Mesenchymal stem cell (in vitro differentiated cells and primary cell): ENCODE results near the gene ZNF524.

ENCODE experiments used
- DNase-seq: peaks from one replicate; pipeline ENCODE4 v3.0.0-alpha.2; 2013
- H2AFZ ChIP-seq: one replicate; pipeline ENCODE4 v1.6.1; 2013; ENCODE audit warnings: low read depth, mild to moderate bottlenecking, control low read depth, inconsistent platforms, low read length, moderate library complexity
- H2AK5ac ChIP-seq: 2 replicates; pipeline ENCODE4 v1.6.1; 2013; ENCODE audit warnings: low read length, moderate library complexity, mild to moderate bottlenecking, inconsistent platforms; ENCODE audit not compliant: severe bottlenecking
- H2BK120ac ChIP-seq: one replicate; pipeline ENCODE4 v1.6.1; 2013; ENCODE audit warnings: low read depth, mild to moderate bottlenecking, inconsistent platforms, low read length, moderate library complexity
- H2BK12ac ChIP-seq, 2 experiments: one replicate each; pipeline ENCODE4 v1.6.1; 2013; ENCODE audit warnings: inconsistent platforms in 2 of 2, low read length in 2 of 2, mild to moderate bottlenecking in 2 of 2, moderate library complexity in 2 of 2, control low read depth in 1 of 2
- H2BK15ac ChIP-seq: one replicate; pipeline ENCODE4 v1.6.1; 2013; ENCODE audit warnings: mild to moderate bottlenecking, low read depth, inconsistent platforms; ENCODE audit not compliant: poor library complexity, severe bottlenecking
- H2BK5ac ChIP-seq: 2 replicates; pipeline ENCODE4 v1.6.1; 2013; ENCODE audit warnings: low read depth, mild to moderate bottlenecking, low read length, control low read depth, inconsistent platforms; ENCODE audit not compliant: poor library complexity, severe bottlenecking
- H3K14ac ChIP-seq, 2 experiments: one replicate each; pipeline ENCODE4 v1.6.1; 2013; ENCODE audit warnings: inconsistent platforms in 2 of 2, low read length in 2 of 2, control low read depth in 1 of 2, mild to moderate bottlenecking in 1 of 2, moderate library complexity in 1 of 2
- H3K18ac ChIP-seq, 2 experiments: one replicate each; pipeline ENCODE4 v1.6.1; 2013; ENCODE audit warnings: inconsistent platforms in 2 of 2, low read length in 2 of 2, control low read depth in 1 of 2, low read depth in 1 of 2, mild to moderate bottlenecking in 1 of 2
- H3K23ac ChIP-seq, 2 experiments: one replicate each; pipeline ENCODE4 v1.6.1; 2013; ENCODE audit warnings: inconsistent platforms in 2 of 2, low read length in 2 of 2, mild to moderate bottlenecking in 2 of 2, moderate library complexity in 2 of 2, control low read depth in 1 of 2
- H3K27ac ChIP-seq: 2 replicates; pipeline ENCODE4 v1.5.1; 2013; ENCODE audit warnings: mild to moderate bottlenecking, moderate library complexity, low read length, control low read depth, inconsistent platforms; ENCODE audit not compliant: poor library complexity, severe bottlenecking
- H3K27me3 ChIP-seq, 2 experiments: 2 replicates each; pipeline versions ENCODE4 v1.6.1 to v1.7.0; 2013; ENCODE audit warnings: low read length in 2 of 2, mild to moderate bottlenecking in 2 of 2, moderate library complexity in 2 of 2, control low read depth in 1 of 2, inconsistent platforms in 1 of 2; ENCODE audit not compliant: control insufficient read depth in 1 of 2, insufficient read depth in 1 of 2
- H3K36me3 ChIP-seq, 2 experiments: 2 replicates each; pipeline versions ENCODE4 v1.6.1 to v1.7.0; 2013; ENCODE audit warnings: low read length in 2 of 2, control low read depth in 1 of 2, inconsistent platforms in 1 of 2, low read depth in 1 of 2, mild to moderate bottlenecking in 1 of 2; ENCODE audit not compliant: insufficient read depth in 2 of 2, control insufficient read depth in 1 of 2
- H3K4ac ChIP-seq, 2 experiments: one replicate each; pipeline ENCODE4 v1.6.1; 2013; ENCODE audit warnings: inconsistent platforms in 2 of 2, low read length in 2 of 2, mild to moderate bottlenecking in 2 of 2, moderate library complexity in 2 of 2, control low read depth in 1 of 2, low read depth in 1 of 2
- H3K4me1 ChIP-seq: 2 replicates; pipeline ENCODE4 v1.6.1; 2013; ENCODE audit warnings: low read depth, low read length, control low read depth; ENCODE audit not compliant: control insufficient read depth, insufficient read depth
- H3K4me2 ChIP-seq: 2 replicates; pipeline ENCODE4 v1.6.1; 2013; ENCODE audit warnings: low read length, mild to moderate bottlenecking, inconsistent platforms; ENCODE audit not compliant: poor library complexity, severe bottlenecking
- H3K4me3 ChIP-seq, 2 experiments: 2 replicates each; pipeline versions ENCODE4 v1.5.1 to v1.7.0; 2013; ENCODE audit warnings: low read length in 2 of 2, mild to moderate bottlenecking in 2 of 2, control low read depth in 1 of 2, low read depth in 1 of 2; ENCODE audit not compliant: insufficient read depth in 1 of 2
- H3K79me1 ChIP-seq: replicated peaks from 2 replicates; pipeline ENCODE4 v1.6.1; 2013; ENCODE audit warnings: mild to moderate bottlenecking, control low read depth, low read length, inconsistent platforms; ENCODE audit not compliant: poor library complexity, severe bottlenecking
- H3K9ac ChIP-seq: 2 replicates; pipeline ENCODE4 v1.7.0; 2013; ENCODE audit warnings: mild to moderate bottlenecking, low read length, moderate library complexity
- H3K9me3 ChIP-seq: 2 replicates; pipeline ENCODE4 v1.7.0; 2013; ENCODE audit warnings: mild to moderate bottlenecking, low read length; ENCODE audit not compliant: control insufficient read depth
- H4K8ac ChIP-seq: one replicate; pipeline ENCODE4 v1.6.1; 2013; ENCODE audit warnings: inconsistent platforms, mild to moderate bottlenecking, low read length, moderate library complexity
- H4K91ac ChIP-seq: one replicate; pipeline ENCODE4 v1.6.1; 2013; ENCODE audit warnings: mild to moderate bottlenecking, low read length, inconsistent platforms
- WGBS: methylation state at CpG from one replicate; pipeline ENCODE4 v1.1.7; 2013; ENCODE audit warnings: mixed read lengths; 5-methylcytosine and 5-hydroxymethylcytosine counted together

Gene ZNF524

GRCh38 chr19:55618426-55618825, 18.3 kb downstream of the ZNF524 start:
- WGBS: 82% methylated on average over 4 of the region's 7 CpGs
- H3K36me3 ChIP-seq: peaks cover 31 to 72% of the 10 kb centered on the region in 2 experiments
- H2AK5ac ChIP-seq: no peak overlapping the region
- no peak overlapping the region for H3K27ac ChIP-seq
- no peak overlapping the region for H2BK15ac ChIP-seq
- no peak overlapping the region for H3K4ac ChIP-seq
- H4K91ac ChIP-seq: no peak overlapping the region
- no peak overlapping the region for H2BK5ac ChIP-seq
- peaks cover 7% of the 10 kb centered on the region for H3K4me1 ChIP-seq
- H3K9me3 ChIP-seq: no peaks in the 10 kb centered on the region
- no peak overlapping the region for H2BK12ac ChIP-seq
- no peak overlapping the region for H3K4me3 ChIP-seq
- no peak for DNase-seq
- no peak overlapping the region for H3K18ac ChIP-seq
- no peak overlapping the region for H2BK120ac ChIP-seq
- H3K79me1 ChIP-seq: peaks cover 41% of the 10 kb centered on the region
- no peak overlapping the region for H4K8ac ChIP-seq
- no peak overlapping the region for H2AFZ ChIP-seq
- H3K14ac ChIP-seq: no peak overlapping the region
- no peak overlapping the region for H3K23ac ChIP-seq
- no peak overlapping the region for H3K9ac ChIP-seq
- H3K4me2 ChIP-seq: no peak overlapping the region
- H3K27me3 ChIP-seq: no peaks in the 10 kb centered on the region

DNA sequence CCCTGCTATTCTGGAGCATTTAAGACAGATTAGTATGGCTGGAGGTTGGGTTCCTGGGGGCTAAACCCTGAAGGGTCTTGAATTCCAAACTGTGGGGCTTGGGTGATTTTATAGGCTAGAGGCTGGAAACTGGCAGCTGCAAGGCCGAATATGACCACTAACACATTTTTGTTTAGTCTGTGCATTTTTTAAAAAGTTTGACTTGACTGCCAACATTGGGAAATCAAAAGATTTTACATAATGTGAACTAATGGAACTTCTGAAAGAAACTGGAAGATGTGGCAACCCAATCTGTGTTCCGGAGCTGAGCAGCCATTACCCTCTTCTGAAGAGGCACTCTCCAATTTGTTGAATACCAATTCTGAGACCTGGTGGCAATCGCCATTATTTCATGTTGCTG, 19.2 kb downstream of the ZNF524 start:
- H2AFZ ChIP-seq: no peak overlapping the region
- no peaks in the 10 kb centered on the region for H3K9me3 ChIP-seq
- H3K79me1 ChIP-seq: peaks cover 43% of the 10 kb centered on the region
- no peak overlapping the region for H3K4ac ChIP-seq
- no peak overlapping the region for H2BK5ac ChIP-seq
- peaks cover 31 to 64% of the 10 kb centered on the region in 2 experiments for H3K36me3 ChIP-seq
- no peak overlapping the region for H4K91ac ChIP-seq
- no peak overlapping the region for H2BK12ac ChIP-seq
- H3K4me3 ChIP-seq: no peak overlapping the region
- 94% methylated on average over 3 of the region's 3 CpGs for WGBS
- H4K8ac ChIP-seq: no peak overlapping the region
- peaks cover 7% of the 10 kb centered on the region for H3K4me1 ChIP-seq
- no peak overlapping the region for H3K14ac ChIP-seq
- H2BK120ac ChIP-seq: no peak overlapping the region
- H3K9ac ChIP-seq: no peak overlapping the region
- no peaks in the 10 kb centered on the region for H3K27me3 ChIP-seq
- no peak overlapping the region for H3K23ac ChIP-seq
- peak; percentile 33 for DNase-seq
- no peak overlapping the region for H3K27ac ChIP-seq
- no peak overlapping the region for H3K4me2 ChIP-seq
- H2AK5ac ChIP-seq: no peak overlapping the region
- no peak overlapping the region for H3K18ac ChIP-seq
- no peak overlapping the region for H2BK15ac ChIP-seq

GRCh38 chr19:55620410-55621204, 20.5 kb downstream of the ZNF524 start:
- Histone ChIP-seq H3K27me3 (no peaks in the 10 kb centered on the region), H3K9ac (no peak overlapping the region), H3K23ac (no peak overlapping the region), H3K18ac (no peak overlapping the region), H2AFZ (no peak overlapping the region), H3K14ac (no peak overlapping the region), H4K8ac (no peak overlapping the region), H4K91ac (no peak overlapping the region), H3K9me3 (no peaks in the 10 kb centered on the region), H3K79me1 (peaks cover 34% of the 10 kb centered on the region), H3K4ac (no peak overlapping the region), H2BK12ac (no peak overlapping the region), H2BK5ac (no peak overlapping the region), H2BK15ac (no peak overlapping the region), H2AK5ac (no peak overlapping the region), H3K4me2 (no peak overlapping the region), H2BK120ac (no peak overlapping the region), H3K36me3 (peaks cover 27 to 50% of the 10 kb centered on the region in 2 experiments), H3K27ac (no peak overlapping the region), H3K4me3 (no peak overlapping the region), H3K4me1 (peaks cover 10% of the 10 kb centered on the region)
- WGBS: 97% methylated on average over 12 of the region's 12 CpGs
- no peak for DNase-seq

DNA sequence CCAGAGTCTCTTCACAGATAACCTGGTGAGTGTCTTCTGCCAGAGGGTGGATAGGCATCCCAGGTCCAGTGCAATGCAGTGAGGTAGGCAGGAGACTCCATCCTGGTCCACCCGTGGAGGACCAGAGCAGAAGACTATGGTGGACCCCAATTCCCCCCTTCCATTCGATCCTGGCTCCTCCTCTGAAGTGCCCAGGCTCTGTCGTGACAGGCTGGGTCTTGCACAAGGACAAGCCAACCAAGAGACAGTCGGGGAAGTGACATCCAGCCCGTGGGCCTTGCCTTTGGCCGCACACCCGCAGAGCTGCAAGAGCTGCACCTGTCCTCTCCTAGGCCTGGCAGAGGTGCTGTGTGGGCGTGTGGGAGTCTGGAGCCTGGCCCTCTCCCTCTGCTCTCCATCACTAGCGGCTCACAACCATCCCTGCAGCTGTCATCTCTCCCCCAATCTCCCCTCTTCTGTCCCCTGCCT, 21.2 kb downstream of the ZNF524 start:
- H2AK5ac ChIP-seq: no peak overlapping the region
- H3K4me3 ChIP-seq: no peak overlapping the region
- no peak overlapping the region for H2BK120ac ChIP-seq
- peaks cover 8% of the 10 kb centered on the region for H3K4me1 ChIP-seq
- DNase-seq: no peak
- H2BK12ac ChIP-seq: no peak overlapping the region
- no peak overlapping the region for H2BK15ac ChIP-seq
- no peak overlapping the region for H3K18ac ChIP-seq
- H3K36me3 ChIP-seq: peaks cover 22 to 44% of the 10 kb centered on the region in 2 experiments
- peaks cover 30% of the 10 kb centered on the region for H3K79me1 ChIP-seq
- H4K91ac ChIP-seq: no peak overlapping the region
- H3K27me3 ChIP-seq: no peaks in the 10 kb centered on the region
- no peak overlapping the region for H3K9ac ChIP-seq
- no peak overlapping the region for H3K14ac ChIP-seq
- H2AFZ ChIP-seq: no peak overlapping the region
- 96% methylated on average over 9 of the region's 9 CpGs for WGBS
- H3K4ac ChIP-seq: no peak overlapping the region
- no peak overlapping the region for H4K8ac ChIP-seq
- no peak overlapping the region for H3K23ac ChIP-seq
- H3K9me3 ChIP-seq: no peaks in the 10 kb centered on the region
- H3K4me2 ChIP-seq: no peak overlapping the region
- no peak overlapping the region for H2BK5ac ChIP-seq
- no peak overlapping the region for H3K27ac ChIP-seq
